T-helper 9 cell (primary cell): Measurements from ENCODE around the gene PLD5.

Source experiments
- DNase-seq: peaks from one replicate; pipeline ENCODE4 v3.0.0-alpha.2; 2020

Gene PLD5

GRCh38 chr1:242043165-242043564, 481.3 kb downstream of the PLD5 start:
- no peak for DNase-seq

GRCh38 chr1:242034392-242034791, 490.1 kb downstream of the PLD5 start:
- DNase-seq: no peak

DNA sequence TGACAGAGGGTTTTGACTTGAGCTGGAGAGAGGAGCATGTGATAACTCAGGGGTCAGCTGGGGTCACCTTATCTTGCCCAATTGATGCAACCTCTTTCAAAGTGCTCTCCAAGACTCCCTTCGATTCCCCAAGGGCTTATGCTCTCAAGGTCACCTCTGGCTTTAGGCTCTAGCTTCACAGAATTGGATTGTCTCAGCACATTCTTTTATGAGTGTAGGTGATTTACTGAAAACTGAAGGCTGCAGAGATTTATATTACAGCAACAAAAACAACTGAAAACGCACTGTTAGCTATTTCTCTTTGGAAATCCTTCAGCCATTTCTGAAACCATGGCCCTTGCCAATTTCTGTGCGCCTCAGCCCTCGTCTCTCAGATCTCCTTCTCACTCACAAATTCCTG, 491.1 kb downstream of the PLD5 start:
- DNase-seq: no peak
